ENCODE data around the gene PLD3. TPM values are rescaled to one million over a fixed set of nuclear protein-coding genes. Genes with fewer than 3 reads are reported as not detected.

Gene PLD3
- total and polyA plus RNA-seq, 12 donors = 116 to 238 (median 169) TPM

GRCh38 chr19:40419066-40419612, 70.6 kb downstream of the PLD3 start:
- Histone ChIP-seq H3K4me1 (peaks cover 9 to 65% (median 45%) of the 10 kb centered on the region in 9 donors), H3K36me3 (peaks cover 0 to 21% (median 12%) of the 10 kb centered on the region in 9 donors), H3K27ac (peak overlapping the region in 3 of 10 donors; percentile 98 to 100 (median 100)), H3K4me3 (no peak overlapping the region), H3K27me3 (no peaks in the 10 kb centered on the region), H3K9me3 (no peaks in the 10 kb centered on the region)
- DNase-seq (no peak), ATAC-seq (no peak)
- TF ChIP-seq, protein P1, sequence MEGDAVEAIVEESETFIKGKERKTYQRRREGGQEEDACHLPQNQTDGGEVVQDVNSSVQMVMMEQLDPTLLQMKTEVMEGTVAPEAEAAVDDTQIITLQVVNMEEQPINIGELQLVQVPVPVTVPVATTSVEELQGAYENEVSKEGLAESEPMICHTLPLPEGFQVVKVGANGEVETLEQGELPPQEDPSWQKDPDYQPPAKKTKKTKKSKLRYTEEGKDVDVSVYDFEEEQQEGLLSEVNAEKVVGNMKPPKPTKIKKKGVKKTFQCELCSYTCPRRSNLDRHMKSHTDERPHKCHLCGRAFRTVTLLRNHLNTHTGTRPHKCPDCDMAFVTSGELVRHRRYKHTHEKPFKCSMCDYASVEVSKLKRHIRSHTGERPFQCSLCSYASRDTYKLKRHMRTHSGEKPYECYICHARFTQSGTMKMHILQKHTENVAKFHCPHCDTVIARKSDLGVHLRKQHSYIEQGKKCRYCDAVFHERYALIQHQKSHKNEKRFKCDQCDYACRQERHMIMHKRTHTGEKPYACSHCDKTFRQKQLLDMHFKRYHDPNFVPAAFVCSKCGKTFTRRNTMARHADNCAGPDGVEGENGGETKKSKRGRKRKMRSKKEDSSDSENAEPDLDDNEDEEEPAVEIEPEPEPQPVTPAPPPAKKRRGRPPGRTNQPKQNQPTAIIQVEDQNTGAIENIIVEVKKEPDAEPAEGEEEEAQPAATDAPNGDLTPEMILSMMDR (IDR thresholded peaks at IDR 0.05) = no peak
- intact Hi-C loops (cut with DNase I) = loop anchor here in 1 of 10 donors (10.0 kb wide), 1 partner anchor 386 kb away; no protein-coding TSS in a partner anchor
- WGBS, 2 donors = 77 to 83% methylated on average over 5 of the region's 5 CpGs

DNA sequence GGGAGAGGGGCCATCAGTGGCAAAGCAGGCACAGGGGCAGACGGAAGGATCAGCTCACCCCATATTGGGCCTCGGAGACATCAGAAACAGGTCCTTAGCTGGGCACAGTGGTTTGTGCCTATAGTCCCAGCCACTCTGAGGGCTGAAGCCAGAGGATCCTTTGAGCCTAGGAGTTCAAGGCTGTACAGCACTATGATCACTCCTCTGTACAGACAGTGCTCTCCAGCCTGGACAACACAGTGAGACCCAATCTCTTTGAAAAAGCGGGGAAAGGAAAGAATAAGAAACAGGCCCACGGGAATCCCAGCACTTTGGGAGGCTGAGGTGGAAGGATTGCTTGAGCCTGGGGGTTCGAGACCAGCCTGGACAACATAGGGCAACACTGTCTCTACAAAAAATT, 71.3 kb downstream of the PLD3 start:
- DNase-seq = no peak
- no peak for ATAC-seq
- Histone ChIP-seq H3K27me3 (no peaks in the 10 kb centered on the region), H3K36me3 (peaks cover 0 to 21% (median 12%) of the 10 kb centered on the region in 9 donors), H3K4me1 (peaks cover 9 to 70% (median 48%) of the 10 kb centered on the region in 9 donors), H3K9me3 (no peaks in the 10 kb centered on the region), H3K27ac (peak overlapping the region in 6 of 10 donors; percentile 44 to 100 (median 98)), H3K4me3 (no peak overlapping the region)
- TF ChIP-seq, protein P1 (IDR thresholded peaks at IDR 0.05) = no peak
- intact Hi-C loops (cut with DNase I) = loop anchor here in 4 of 10 donors (2.0 to 10.0 kb wide), 5 partner anchors 72 to 385 kb away; partner anchors contain the start of genes C19orf47 (in 2 of the 4), PLD3 (in 2 of the 4) and LTBP4 (in 1 of the 4)
- WGBS, 2 donors = 86 to 93% methylated on average over 5 of the region's 5 CpGs

GRCh38 chr19:40420451-40420765, 71.9 kb downstream of the PLD3 start:
- ATAC-seq (no peak), DNase-seq (no peak)
- Histone ChIP-seq H3K4me3 (peak overlapping the region; percentile 15 to 80 (median 63)), H3K36me3 (peaks cover 0 to 21% (median 12%) of the 10 kb centered on the region in 9 donors), H3K27ac (peak overlapping the region; percentile 95 to 100 (median 99)), H3K27me3 (no peaks in the 10 kb centered on the region), H3K9me3 (no peaks in the 10 kb centered on the region), H3K4me1 (peaks cover 9 to 70% (median 49%) of the 10 kb centered on the region in 9 donors)
- TF ChIP-seq, protein P1 (IDR thresholded peaks at IDR 0.05) = no peak
- WGBS, 2 donors = 59 to 64% methylated on average over 14 of the region's 14 CpGs
- intact Hi-C loops (cut with DNase I) = loop anchor here in 3 of 10 donors (2.0 to 10.0 kb wide), 4 partner anchors 73 to 182 kb away; partner anchors contain the start of genes C19orf47 (in 2 of the 3), PLD3 (in 2 of the 3) and LTBP4 (in 1 of the 3)

GRCh38 chr19:40420766-40421765, 72.6 kb downstream of the PLD3 start:
- DNase-seq (peak; percentile 95 to 96), ATAC-seq (peak; percentile 83 to 90 (median 88))
- Histone ChIP-seq H3K9me3 (no peaks in the 10 kb centered on the region), H3K36me3 (peaks cover 0 to 21% (median 12%) of the 10 kb centered on the region in 9 donors), H3K27me3 (no peaks in the 10 kb centered on the region), H3K4me1 (peaks cover 9 to 69% (median 49%) of the 10 kb centered on the region in 9 donors), H3K27ac (peak overlapping the region; percentile 95 to 100 (median 99)), H3K4me3 (peak overlapping the region; percentile 15 to 80 (median 63))
- intact Hi-C loops (cut with DNase I) = loop anchor here in 5 of 10 donors (1.0 to 10.0 kb wide), 7 partner anchors 22 to 181 kb away; partner anchors contain the start of genes C19orf47 (in 2 of the 5), PLD3 (in 2 of the 5), BLVRB (in 1 of the 5) and LTBP4 (in 1 of the 5)
- TF ChIP-seq, protein P1 (IDR thresholded peaks at IDR 0.05) = peak; percentile 86 to 98 (median 93)
- WGBS, 2 donors = 2% methylated on average over 55 to 56 of the region's 56 CpGs
